Renal cortical epithelial cell (primary cell): Measurements from ENCODE around the gene LRP1-AS. TPM values are rescaled to one million over a fixed set of nuclear protein-coding genes. Genes with fewer than 3 reads are reported as not detected.

Experiments
- DNase-seq: peaks from one replicate; pipeline ENCODE4 v3.0.0-alpha.2; 2011; ENCODE audit warnings: low read depth
- total RNA-seq: library from RNA; depleted of rRNA; stranded (reverse); fragments of >200 nt; gene quantifications from 2 replicates; pipeline ENCODE4 v1.2.3, GENCODE V29; 2014

LRP1-AS gene
- total RNA-seq = not detected in 2 replicates

GRCh38 chr12:57146961-57147944, at the start of gene LRP1-AS:
Gene LRP1-AS (minus strand): TSS chr12:57147619.
- DNase-seq = no peak

- no peak for DNase-seq
Observed at GRCh38 chr12:57196956-57197355, 49.5 kb upstream of the LRP1-AS start.

- DNase-seq = no peak
Observed at GRCh38 chr12:57196439-57196838, 49.0 kb upstream of the LRP1-AS start.

GRCh38 chr12:57195611-57196371, 48.4 kb upstream of the LRP1-AS start:
- no peak for DNase-seq

- no peak for DNase-seq
Observed at GRCh38 chr12:57195186-57195585, 47.8 kb upstream of the LRP1-AS start.

- DNase-seq = no peak
Observed at GRCh38 chr12:57194253-57194652, 46.8 kb upstream of the LRP1-AS start.

GRCh38 chr12:57193706-57194245, 46.4 kb upstream of the LRP1-AS start:
- no peak for DNase-seq

GRCh38 chr12:57192920-57193319, 45.5 kb upstream of the LRP1-AS start:
- DNase-seq = no peak

- DNase-seq = no peak
Observed at GRCh38 chr12:57191410-57191809, 44.0 kb upstream of the LRP1-AS start.

GRCh38 chr12:57190821-57191220, 43.4 kb upstream of the LRP1-AS start:
- DNase-seq = no peak

- no peak for DNase-seq
Observed at GRCh38 chr12:57190037-57190436, 42.6 kb upstream of the LRP1-AS start.

GRCh38 chr12:57188090-57188425, 40.6 kb upstream of the LRP1-AS start:
- no peak for DNase-seq

GRCh38 chr12:57187222-57188089, 40.0 kb upstream of the LRP1-AS start:
- DNase-seq = no peak

- no peak for DNase-seq
Observed at GRCh38 chr12:57185906-57186508, 38.6 kb upstream of the LRP1-AS start.

- no peak for DNase-seq
Observed at GRCh38 chr12:57185403-57185802, 38.0 kb upstream of the LRP1-AS start.

GRCh38 chr12:57183939-57184725, 36.7 kb upstream of the LRP1-AS start:
- DNase-seq = no peak

GRCh38 chr12:57182918-57183575, 35.6 kb upstream of the LRP1-AS start:
- peak; percentile 40 for DNase-seq

- no peak for DNase-seq
Observed at GRCh38 chr12:57181561-57182155, 34.2 kb upstream of the LRP1-AS start.

GRCh38 chr12:57181072-57181471, 33.7 kb upstream of the LRP1-AS start:
- DNase-seq = no peak
